GM18508 (cell line): ENCODE results near the gene CSRP2.

Experiments
- ATAC-seq: cut with Tn5 transposase; IDR thresholded peaks from one replicate; pipeline ENCODE4 v1.9.1; 2021; ENCODE audit warnings: moderate number of reproducible peaks; ENCODE audit not compliant: insufficient read depth, unreplicated experiment

CSRP2 gene

DNA sequence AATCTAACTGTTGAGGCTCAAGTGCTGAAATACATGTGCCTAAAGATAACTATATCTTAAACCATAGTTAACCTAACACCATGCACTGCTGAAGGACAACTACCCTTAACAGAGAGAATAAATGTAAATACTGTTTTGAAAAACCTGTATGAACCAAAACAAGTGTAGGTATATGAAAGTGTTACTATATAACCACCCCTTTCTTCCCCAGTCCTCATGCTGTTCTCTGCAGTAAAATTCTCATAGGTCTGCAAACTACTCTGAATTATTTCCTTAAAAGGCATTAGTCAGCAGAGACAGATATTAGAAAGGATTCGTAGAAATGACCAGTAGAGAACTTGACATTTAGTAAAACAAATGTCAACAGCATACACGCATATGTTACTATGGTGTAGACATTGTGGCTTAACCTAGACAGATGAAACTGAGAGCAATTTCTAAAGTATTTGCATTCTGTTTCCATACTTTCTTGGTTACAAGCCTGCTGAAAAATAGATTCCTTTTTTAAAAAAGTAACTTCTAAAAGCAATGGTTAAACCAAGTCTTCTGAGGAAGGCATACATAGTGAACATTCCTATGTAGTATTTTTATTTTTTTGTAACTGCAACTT is 13.9 kb downstream of the CSRP2 start:
- ATAC-seq = peak; percentile 71

DNA sequence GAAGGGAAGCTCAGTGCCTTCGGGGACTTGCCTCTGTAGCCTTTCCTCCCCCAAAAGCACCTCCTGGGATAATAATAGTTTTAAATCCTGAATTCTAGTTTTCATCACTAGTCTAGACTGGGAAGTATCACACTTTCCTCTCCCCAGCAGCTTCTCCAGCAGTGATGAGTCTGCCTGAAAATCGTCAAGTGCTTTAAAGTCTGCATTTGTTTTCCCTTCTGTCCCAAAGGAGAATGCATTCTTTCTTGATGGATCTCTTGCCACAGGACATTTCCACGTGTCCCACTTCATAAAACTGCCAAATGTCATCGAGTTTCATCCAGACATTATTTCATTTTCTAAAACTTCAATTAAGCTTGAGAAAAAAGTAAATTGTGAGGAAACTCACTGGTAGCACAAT is 15.0 kb downstream of the CSRP2 start:
- no peak for ATAC-seq

- no peak for ATAC-seq
Observed at GRCh38 chr12:76863005-76863670, 15.7 kb downstream of the CSRP2 start.

DNA sequence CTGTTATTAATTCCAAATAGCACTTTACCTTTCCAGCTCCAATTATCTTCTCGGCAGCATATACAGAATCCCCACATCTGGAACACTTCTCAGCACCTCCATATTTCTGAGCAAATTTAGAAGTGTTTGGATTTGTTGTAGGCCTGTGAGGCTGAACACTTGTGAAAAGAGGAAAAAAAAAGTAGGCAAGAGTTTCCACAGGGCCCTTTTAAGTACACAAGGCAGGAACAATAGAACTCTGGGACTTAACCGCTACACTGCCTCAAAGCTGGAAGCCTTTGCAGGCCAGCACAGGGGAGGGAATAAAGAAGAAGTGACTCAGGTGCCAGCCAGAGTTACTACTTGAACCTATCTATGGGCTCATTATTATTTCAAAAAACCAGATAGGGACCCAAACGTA is 18.6 kb downstream of the CSRP2 start:
- ATAC-seq = no peak

GRCh38 chr12:76859611-76860010 is 19.2 kb downstream of the CSRP2 start:
- no peak for ATAC-seq

DNA sequence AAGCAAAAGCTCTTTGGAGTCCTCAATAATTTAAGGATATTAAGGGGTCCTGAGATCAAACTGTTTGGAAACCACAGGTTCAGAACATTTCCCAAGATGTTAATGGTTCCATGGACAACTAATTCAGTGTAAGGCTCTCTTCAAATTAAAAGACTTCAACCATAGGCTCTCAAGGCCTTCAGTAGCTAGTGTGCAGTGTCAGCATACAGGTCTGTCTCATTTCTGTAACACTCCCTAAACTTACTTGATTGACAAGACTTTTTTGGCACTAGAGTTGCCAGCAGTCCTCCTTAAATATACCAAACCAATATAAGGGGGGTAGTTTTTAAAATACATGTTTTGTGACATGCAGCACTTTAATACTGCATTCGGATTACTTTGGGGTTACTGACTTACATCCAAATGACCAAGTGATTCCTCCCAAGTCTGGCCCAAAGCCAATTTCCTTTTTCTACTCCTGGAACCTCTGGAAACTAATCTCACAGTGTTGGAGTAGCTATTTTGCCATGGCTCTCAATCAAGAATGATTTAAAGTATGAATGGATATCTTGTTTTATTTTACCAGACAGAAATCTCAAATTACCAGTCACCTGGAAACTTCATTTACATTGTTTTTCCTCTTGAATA is 22.7 kb downstream of the CSRP2 start:
- ATAC-seq = no peak

DNA sequence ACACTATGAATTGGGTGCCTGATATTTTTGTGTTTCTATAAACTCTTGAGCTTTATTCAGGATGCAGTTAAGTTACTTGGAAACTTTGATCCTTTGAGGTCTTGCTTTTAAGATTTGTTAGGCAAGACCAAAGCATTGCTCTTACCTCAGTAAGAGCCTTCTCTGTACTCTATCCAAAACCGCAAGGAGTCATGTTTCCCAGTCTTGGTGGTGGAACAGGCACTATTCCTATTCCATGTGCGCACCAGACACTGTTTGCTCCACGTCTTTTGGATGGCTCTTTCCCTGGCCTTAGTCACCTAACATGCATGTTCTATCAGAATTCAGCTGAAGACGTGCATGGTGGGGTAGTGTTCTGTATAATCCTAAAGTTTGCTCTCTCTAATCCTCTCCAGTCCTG is 23.5 kb downstream of the CSRP2 start:
- ATAC-seq = no peak

DNA sequence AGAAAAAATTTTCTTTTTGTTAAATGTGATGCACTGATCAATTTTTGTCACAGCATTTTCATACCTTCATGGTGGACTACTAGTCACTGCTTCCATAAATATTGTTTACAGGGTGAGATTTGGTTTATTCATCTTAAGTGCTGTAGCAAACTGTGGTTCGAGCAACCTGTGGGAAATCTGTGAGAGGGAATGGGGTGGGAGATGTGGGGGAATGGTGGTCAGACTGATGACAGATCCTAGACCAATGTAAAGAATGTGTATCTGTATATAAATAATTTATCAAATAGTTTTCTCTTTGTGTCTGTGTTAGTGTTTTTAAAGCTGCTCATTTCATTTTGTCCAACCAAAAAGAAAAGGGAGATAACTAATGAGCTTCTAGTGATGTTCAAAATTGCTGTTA is 26.7 kb downstream of the CSRP2 start:
- ATAC-seq = no peak

DNA sequence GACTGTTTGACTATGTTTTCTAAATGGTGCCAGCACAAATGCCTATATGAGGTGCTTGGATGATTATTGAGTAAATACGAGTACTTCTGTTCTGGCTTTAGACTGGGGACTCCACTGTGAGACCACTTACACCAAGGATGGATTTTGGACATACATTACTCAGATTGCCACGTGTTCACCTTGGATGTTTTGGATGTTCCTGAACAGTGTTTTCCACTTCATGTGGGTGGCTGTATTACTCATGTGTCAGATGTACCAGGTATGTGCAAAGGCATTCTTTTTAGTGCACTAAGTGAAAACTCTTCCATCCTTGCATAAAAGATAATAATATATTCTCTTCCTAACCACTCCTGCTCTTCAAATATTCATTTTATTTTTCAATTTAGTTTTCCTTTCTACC is 30.7 kb downstream of the CSRP2 start:
- ATAC-seq = no peak

GRCh38 chr12:76847260-76847659 is 31.6 kb downstream of the CSRP2 start:
- no peak for ATAC-seq

DNA sequence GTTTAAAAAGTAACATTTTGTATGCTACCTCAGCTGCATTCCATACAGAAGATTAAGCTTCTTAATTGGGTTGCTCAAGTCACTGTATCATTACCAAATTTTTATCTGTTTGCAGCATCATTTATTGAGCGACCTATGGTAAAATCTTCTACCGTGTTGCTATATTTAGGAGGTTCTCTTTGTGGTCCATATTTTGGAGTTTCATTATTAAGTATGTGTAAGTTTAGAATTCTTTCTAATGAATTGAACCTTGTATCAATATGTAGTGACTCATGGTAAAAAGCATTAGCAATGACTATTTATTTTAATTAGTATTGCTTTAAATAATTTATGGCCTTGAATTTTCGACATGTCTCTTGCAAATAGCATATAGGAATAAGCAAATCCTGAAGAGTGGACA is 42.2 kb downstream of the CSRP2 start:
- ATAC-seq = no peak

- no peak for ATAC-seq
Observed at GRCh38 chr12:76830436-76830835, 48.4 kb downstream of the CSRP2 start.

GRCh38 chr12:76820888-76821482 is 57.8 kb downstream of the CSRP2 start:
- no peak for ATAC-seq

GRCh38 chr12:76813972-76814371 is 64.8 kb downstream of the CSRP2 start:
- ATAC-seq = no peak

- ATAC-seq = no peak
Observed at GRCh38 chr12:76813265-76813664, 65.6 kb downstream of the CSRP2 start.

DNA sequence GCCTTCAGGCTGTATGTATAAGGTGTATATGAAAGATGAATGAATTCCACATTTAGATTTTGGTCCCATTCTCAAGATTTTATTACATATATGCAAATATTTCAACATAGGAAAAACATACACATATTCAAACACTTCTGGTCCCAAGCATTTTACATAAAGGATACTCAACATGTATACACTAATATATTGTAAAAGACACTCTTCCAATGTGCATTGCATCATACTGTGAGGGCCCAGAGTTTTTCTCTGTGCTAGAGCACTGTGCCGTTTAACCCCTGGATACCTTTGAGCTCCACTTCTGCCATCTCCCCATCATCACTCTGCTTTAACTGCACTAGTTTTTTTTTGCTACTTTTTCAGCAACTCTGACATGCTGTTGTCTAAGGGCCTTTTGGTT is 66.8 kb downstream of the CSRP2 start:
- no peak for ATAC-seq

GRCh38 chr12:76810671-76811419 is 68.0 kb downstream of the CSRP2 start:
- no peak for ATAC-seq
